Adrenal gland (tissue), 5 donors: ENCODE results near the gene SLC24A4.

Source experiments
- POLR2A ChIP-seq, 2 donors: fragments of 450-650 bp; IDR thresholded peaks; one replicate each; pipeline ENCODE4 v1.6.1; 2017; ENCODE audit warnings: antibody characterized with exemption in 2 of 2, mild to moderate bottlenecking in 2 of 2, moderate library complexity in 1 of 2
- TF ChIP-seq, protein P1 (sequence below), 6 experiments: fragments of 450-650 bp in 4 of 6; fragments of 200-600 bp in 2 of 6; sonication (generic) in 1 of 6; IDR thresholded peaks; 1 replicate in 5 of 6; 2 replicates in 1 of 6; pipeline versions ENCODE4 v1.5.1 to v1.8.0; 2016 to 2021; ENCODE audit warnings: antibody characterized with exemption in 6 of 6, mild to moderate bottlenecking in 2 of 6, moderate library complexity in 1 of 6
- donor health status: DM: no; HTN: no; CAD: no.

DNA sequence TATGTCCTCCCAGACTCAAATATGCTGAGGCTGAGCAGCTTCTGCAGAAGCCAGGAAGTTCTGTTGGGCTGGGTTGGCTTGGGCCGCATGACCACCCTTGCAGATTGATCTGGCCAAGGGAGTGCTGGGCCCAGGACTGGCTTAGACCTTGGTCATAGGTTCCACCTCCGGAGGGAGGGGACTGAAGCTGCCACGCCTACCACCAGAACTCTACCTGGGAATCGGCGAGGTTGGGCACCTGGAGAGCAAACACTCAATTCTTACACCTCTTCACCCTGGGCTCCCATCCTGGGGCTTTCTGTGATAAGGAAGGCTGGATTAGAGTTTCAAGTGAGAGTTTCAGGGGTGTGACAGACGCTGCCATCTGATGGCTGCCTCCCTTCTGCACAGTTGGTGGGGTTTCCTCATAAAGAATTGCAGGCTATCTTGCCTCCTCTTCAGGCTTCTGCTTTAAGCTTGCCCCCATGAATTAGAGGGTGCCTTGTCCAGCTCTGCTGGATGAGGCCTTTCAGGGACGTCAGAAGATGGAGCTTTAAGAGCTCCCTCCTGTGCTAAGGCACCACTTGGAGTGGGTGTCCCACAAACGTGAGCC is 5.8 kb downstream of the SLC24A4 start:
- TF ChIP-seq, protein P1, sequence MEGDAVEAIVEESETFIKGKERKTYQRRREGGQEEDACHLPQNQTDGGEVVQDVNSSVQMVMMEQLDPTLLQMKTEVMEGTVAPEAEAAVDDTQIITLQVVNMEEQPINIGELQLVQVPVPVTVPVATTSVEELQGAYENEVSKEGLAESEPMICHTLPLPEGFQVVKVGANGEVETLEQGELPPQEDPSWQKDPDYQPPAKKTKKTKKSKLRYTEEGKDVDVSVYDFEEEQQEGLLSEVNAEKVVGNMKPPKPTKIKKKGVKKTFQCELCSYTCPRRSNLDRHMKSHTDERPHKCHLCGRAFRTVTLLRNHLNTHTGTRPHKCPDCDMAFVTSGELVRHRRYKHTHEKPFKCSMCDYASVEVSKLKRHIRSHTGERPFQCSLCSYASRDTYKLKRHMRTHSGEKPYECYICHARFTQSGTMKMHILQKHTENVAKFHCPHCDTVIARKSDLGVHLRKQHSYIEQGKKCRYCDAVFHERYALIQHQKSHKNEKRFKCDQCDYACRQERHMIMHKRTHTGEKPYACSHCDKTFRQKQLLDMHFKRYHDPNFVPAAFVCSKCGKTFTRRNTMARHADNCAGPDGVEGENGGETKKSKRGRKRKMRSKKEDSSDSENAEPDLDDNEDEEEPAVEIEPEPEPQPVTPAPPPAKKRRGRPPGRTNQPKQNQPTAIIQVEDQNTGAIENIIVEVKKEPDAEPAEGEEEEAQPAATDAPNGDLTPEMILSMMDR (IDR thresholded peaks at IDR 0.05): no peak
- TF ChIP-seq POLR2A (IDR thresholded peaks at IDR 0.05): no peak
